HCT116 (cell line): ENCODE results near the gene THBS1. TPM values are rescaled to one million over a fixed set of nuclear protein-coding genes. Genes with fewer than 3 reads are reported as not detected.

Source experiments
- ATAC-seq: fragments of 200-7000 bp; cut with Tn5 transposase; 2 replicates; pipeline ENCODE4 v1.9.1; 2020; ENCODE audit warnings: mild to moderate bottlenecking, moderate library complexity
- BruUV-seq: library from RNA; stranded (reverse); fragments of 400-500 nt; replicated peaks from 2 replicates; lab custom pipeline; 2021; lab: Mats Ljungman, UMichigan
- CTCF ChIA-PET: fragments of 300-600 bp; sonication (Branson Sonifier 250); formaldehyde crosslinking; loops from one replicate; lab custom pipeline; 2021; ENCODE audit warnings: antibody characterized with exemption; lab: Charles Lee
- POLR2A ChIA-PET: fragments of 300-600, 350-600 bp; sonication (Branson Sonifier 250); formaldehyde crosslinking; loops from one replicate; lab custom pipeline; 2021; ENCODE audit warnings: antibody characterized with exemption; lab: Charles Lee
- RAD21 ChIA-PET, 2 experiments: fragments of 300-600 bp; sonication (Branson Sonifier 250); formaldehyde crosslinking; loops; one replicate each; lab custom pipeline; 2023; ENCODE audit warnings: low total read pairs in 2 of 2; ENCODE audit not compliant: uncharacterized antibody in 2 of 2, unreplicated experiment in 2 of 2, low non-redundant PET in 1 of 2; lab: Charles Lee
- DNase-seq: peaks from one replicate; pipeline ENCODE4 v3.0.0-alpha.2; 2010; ENCODE audit warnings: low read depth, low spot score
- H2AFZ ChIP-seq: fragments of 200-600 bp; shearing (Covaris generic), sonication (generic); 2 replicates; pipeline ENCODE4 v1.6.1; 2017; ENCODE audit warnings: low read depth, mixed run types, mixed read lengths, antibody characterized with exemption, low read length; ENCODE audit not compliant: poor library complexity, severe bottlenecking
- H3K27ac ChIP-seq: 2 replicates; pipeline ENCODE4 v1.5.1; 2012; ENCODE audit warnings: low read depth, low read length
- H3K27me3 ChIP-seq: fragments of 200-600 bp; sonication (generic); 2 replicates; pipeline ENCODE4 v1.6.1; 2016; ENCODE audit warnings: mixed run types, low read length, mixed read lengths; ENCODE audit not compliant: insufficient read depth
- H3K36me3 ChIP-seq, 2 experiments: fragments of 200-500 bp in 1 of 2; fragments of 200-600 bp in 1 of 2; sonication (Bioruptor generic) in 1 of 2; sonication (generic) in 1 of 2; 2 replicates each; pipeline versions ENCODE4 v1.5.1 to v1.6.1; 2014 to 2016; ENCODE audit warnings: low read length in 2 of 2, inconsistent platforms in 1 of 2, mixed read lengths in 1 of 2, mixed run types in 1 of 2; ENCODE audit not compliant: insufficient read depth in 2 of 2, control insufficient read depth in 1 of 2
- H3K4me1 ChIP-seq, 2 experiments: fragments of 200-600 bp in 1 of 2; sonication (generic) in 1 of 2; 2 replicates each; pipeline versions ENCODE4 v1.5.1 to v1.6.1; 2012 to 2017; ENCODE audit warnings: low read length in 2 of 2, inconsistent platforms in 1 of 2, mild to moderate bottlenecking in 1 of 2, mixed read lengths in 1 of 2, mixed run types in 1 of 2, moderate library complexity in 1 of 2; ENCODE audit not compliant: insufficient read depth in 2 of 2, control insufficient read depth in 1 of 2
- H3K4me2 ChIP-seq: fragments of 200-600 bp; sonication (generic); 2 replicates; pipeline ENCODE4 v1.6.1; 2017; ENCODE audit warnings: mixed run types, low read length, mixed read lengths
- H3K4me3 ChIP-seq, 2 experiments: fragments of 200-600 bp in 1 of 2; sonication (generic) in 1 of 2; replicated peaks in 1 of 2; 2 replicates each; pipeline ENCODE4 v1.5.1; 2011 to 2016; ENCODE audit warnings: low read length in 2 of 2, control low read depth in 1 of 2, low read depth in 1 of 2, mild to moderate bottlenecking in 1 of 2, mixed read lengths in 1 of 2, mixed run types in 1 of 2
- H3K79me2 ChIP-seq: fragments of 200-600 bp; sonication (generic); 2 replicates; pipeline ENCODE4 v1.6.1; 2017; ENCODE audit warnings: mild to moderate bottlenecking, mixed run types, low read length, moderate library complexity, mixed read lengths; ENCODE audit not compliant: insufficient read depth
- H3K9ac ChIP-seq: fragments of 200-600 bp; sonication (generic); 2 replicates; pipeline ENCODE4 v1.6.1; 2016; ENCODE audit warnings: low read length, mixed read lengths
- H3K9me2 ChIP-seq: fragments of 200-600 bp; sonication (generic), shearing (Covaris generic); 2 replicates; pipeline ENCODE4 v1.6.1; 2017; ENCODE audit warnings: mixed run types, mild to moderate bottlenecking, moderate library complexity; ENCODE audit not compliant: insufficient read depth
- H3K9me3 ChIP-seq, 2 experiments: fragments of 200-500 bp in 1 of 2; fragments of 200-600 bp in 1 of 2; sonication (Bioruptor generic) in 1 of 2; sonication (generic) in 1 of 2; 2 replicates each; pipeline ENCODE4 v1.6.1; 2014 to 2017; ENCODE audit warnings: low read length in 2 of 2, mixed read lengths in 2 of 2, inconsistent platforms in 1 of 2, low read depth in 1 of 2, mild to moderate bottlenecking in 1 of 2, mixed run types in 1 of 2, moderate library complexity in 1 of 2; ENCODE audit not compliant: control insufficient read depth in 1 of 2, insufficient read depth in 1 of 2
- H4K20me1 ChIP-seq: fragments of 200-600 bp; sonication (generic), shearing (Covaris generic); 2 replicates; pipeline ENCODE4 v1.6.1; 2017; ENCODE audit warnings: mixed run types, mild to moderate bottlenecking, moderate library complexity; ENCODE audit not compliant: insufficient read depth
- EGR1 ChIP-seq: IDR thresholded peaks from 2 replicates; pipeline ENCODE4 v1.6.1; 2012; ENCODE audit warnings: low read depth
- EZH2phosphoT487 ChIP-seq: fragments of 200-600 bp; IDR thresholded peaks from 2 replicates; pipeline ENCODE4 v1.6.1; 2018; ENCODE audit warnings: antibody characterized with exemption, borderline replicate concordance
- JUND ChIP-seq: IDR thresholded peaks from 2 replicates; pipeline ENCODE4 v1.6.1; 2012
- POLR2AphosphoS5 ChIP-seq: IDR thresholded peaks from 2 replicates; pipeline ENCODE4 v1.6.1; 2011; ENCODE audit warnings: mild to moderate bottlenecking, low read depth, low read length, moderate library complexity
- intact Hi-C: fragments of 100-400 bp; cut with micrococcal nuclease; formaldehyde crosslinking; loops from 2 replicates; pipeline ENCODE4 v1.10.0; 2022
- total RNA-seq: library from RNA; stranded (reverse); gene quantifications from one replicate; pipeline ENCODE4 v1.2.1, GENCODE V29; 2021; ENCODE audit not compliant: unreplicated experiment
- TF ChIP-seq, protein P1 (sequence below): IDR thresholded peaks from 2 replicates; pipeline ENCODE4 v1.6.1; 2012; ENCODE audit warnings: low read depth

The THBS1 gene
- total RNA-seq, 1 experiment from 2014 or later, result 6.3 TPM

DNA sequence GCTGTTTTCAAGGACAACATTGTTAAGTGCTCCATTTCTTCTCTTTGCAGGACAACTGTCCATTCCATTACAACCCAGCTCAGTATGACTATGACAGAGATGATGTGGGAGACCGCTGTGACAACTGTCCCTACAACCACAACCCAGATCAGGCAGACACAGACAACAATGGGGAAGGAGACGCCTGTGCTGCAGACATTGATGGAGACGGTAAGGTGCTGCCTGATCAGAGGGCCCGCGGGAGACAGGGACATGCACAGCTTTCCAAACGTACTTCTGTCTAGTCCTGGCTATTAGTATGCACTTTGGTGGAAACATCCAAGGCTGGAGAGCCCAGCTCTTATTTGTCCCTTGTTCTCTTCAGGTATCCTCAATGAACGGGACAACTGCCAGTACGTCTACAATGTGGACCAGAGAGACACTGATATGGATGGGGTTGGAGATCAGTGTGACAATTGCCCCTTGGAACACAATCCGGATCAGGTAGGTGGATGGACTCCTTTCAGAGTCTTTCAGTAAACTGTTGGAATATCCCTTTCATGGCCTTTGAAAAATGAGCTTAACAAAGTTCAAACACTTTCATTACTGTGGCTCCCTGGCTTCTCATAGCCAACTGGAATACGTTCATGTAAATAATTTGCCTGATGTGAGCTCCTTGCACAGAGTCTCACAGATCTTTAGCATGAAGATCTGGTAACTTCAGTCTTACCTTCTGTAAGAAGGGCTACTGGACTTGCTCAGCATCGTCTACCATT, 10.4 kb downstream of the THBS1 start:
- no TSS peak for BruUV-seq
- TF ChIP-seq EGR1, result no peak
- TF ChIP-seq JUND, result no peak
- TF ChIP-seq, protein P1, sequence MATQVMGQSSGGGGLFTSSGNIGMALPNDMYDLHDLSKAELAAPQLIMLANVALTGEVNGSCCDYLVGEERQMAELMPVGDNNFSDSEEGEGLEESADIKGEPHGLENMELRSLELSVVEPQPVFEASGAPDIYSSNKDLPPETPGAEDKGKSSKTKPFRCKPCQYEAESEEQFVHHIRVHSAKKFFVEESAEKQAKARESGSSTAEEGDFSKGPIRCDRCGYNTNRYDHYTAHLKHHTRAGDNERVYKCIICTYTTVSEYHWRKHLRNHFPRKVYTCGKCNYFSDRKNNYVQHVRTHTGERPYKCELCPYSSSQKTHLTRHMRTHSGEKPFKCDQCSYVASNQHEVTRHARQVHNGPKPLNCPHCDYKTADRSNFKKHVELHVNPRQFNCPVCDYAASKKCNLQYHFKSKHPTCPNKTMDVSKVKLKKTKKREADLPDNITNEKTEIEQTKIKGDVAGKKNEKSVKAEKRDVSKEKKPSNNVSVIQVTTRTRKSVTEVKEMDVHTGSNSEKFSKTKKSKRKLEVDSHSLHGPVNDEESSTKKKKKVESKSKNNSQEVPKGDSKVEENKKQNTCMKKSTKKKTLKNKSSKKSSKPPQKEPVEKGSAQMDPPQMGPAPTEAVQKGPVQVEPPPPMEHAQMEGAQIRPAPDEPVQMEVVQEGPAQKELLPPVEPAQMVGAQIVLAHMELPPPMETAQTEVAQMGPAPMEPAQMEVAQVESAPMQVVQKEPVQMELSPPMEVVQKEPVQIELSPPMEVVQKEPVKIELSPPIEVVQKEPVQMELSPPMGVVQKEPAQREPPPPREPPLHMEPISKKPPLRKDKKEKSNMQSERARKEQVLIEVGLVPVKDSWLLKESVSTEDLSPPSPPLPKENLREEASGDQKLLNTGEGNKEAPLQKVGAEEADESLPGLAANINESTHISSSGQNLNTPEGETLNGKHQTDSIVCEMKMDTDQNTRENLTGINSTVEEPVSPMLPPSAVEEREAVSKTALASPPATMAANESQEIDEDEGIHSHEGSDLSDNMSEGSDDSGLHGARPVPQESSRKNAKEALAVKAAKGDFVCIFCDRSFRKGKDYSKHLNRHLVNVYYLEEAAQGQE, result no peak
- TF ChIP-seq EZH2phosphoT487, result no peak
- TF ChIP-seq POLR2AphosphoS5, result no peak
- no peak overlapping the region for H3K9ac ChIP-seq
- no peak overlapping the region for H3K4me3 ChIP-seq
- H3K4me2 ChIP-seq, result no peak overlapping the region
- no peak for ATAC-seq
- H3K79me2 ChIP-seq, result no peaks in the 10 kb centered on the region
- ChIA-PET POLR2A (no interaction called here), CTCF (interaction anchor here (1.0 to 2.6 kb wide), 2 partner anchors 11 to 165 kb away, joined by 3 to 8 read pairs; partner anchors contain the start of gene THBS1), RAD21 (no interaction called here)
- no peaks in the 10 kb centered on the region for H3K27me3 ChIP-seq
- H2AFZ ChIP-seq, result no peak overlapping the region
- no peaks in the 10 kb centered on the region for H3K4me1 ChIP-seq
- H4K20me1 ChIP-seq, result no peaks in the 10 kb centered on the region
- H3K27ac ChIP-seq, result no peak overlapping the region
- DNase-seq, result no peak
- intact Hi-C loops, result no loop called here
- H3K36me3 ChIP-seq, result peaks cover 12 to 36% of the 10 kb centered on the region in 2 experiments; a peak in 3 of 4 replicates
- no peaks in the 10 kb centered on the region for H3K9me3 ChIP-seq
- no peaks in the 10 kb centered on the region for H3K9me2 ChIP-seq
